DOHH2 (cell line): Measurements from ENCODE around the gene SEC31A.
"Not testable (repeated sequence)": the region's sequence is repeated elsewhere in the genome, so short reads cannot be mapped to it uniquely, and the experiment has no call there.

Source experiments
- CTCF ChIP-seq: fragments of 200-600 bp; sonication (generic); IDR thresholded peaks from one replicate; pipeline ENCODE4 v1.5.1; 2014; ENCODE audit warnings: antibody characterized with exemption, mild to moderate bottlenecking, low read depth, low read length; ENCODE audit not compliant: poor library complexity, severe bottlenecking
- EZH2phosphoT487 ChIP-seq: fragments of 200-600 bp; sonication (generic); IDR thresholded peaks from 2 replicates; pipeline ENCODE4 v1.6.1; 2017; ENCODE audit warnings: borderline replicate concordance, mild to moderate bottlenecking, antibody characterized with exemption, low read length, moderate library complexity, mixed read lengths

GRCh38 chr4:82866033-82866432, 24.9 kb downstream of the SEC31A start:
- TF ChIP-seq CTCF, EZH2phosphoT487: not testable (repeated sequence)
